GM18519 (cell line): ENCODE data around the gene TRAT1.

ENCODE experiments used
- ATAC-seq: cut with Tn5 transposase; IDR thresholded peaks from one replicate; pipeline ENCODE4 v1.9.1; 2021; ENCODE audit warnings: mild to moderate bottlenecking, moderate library complexity; ENCODE audit not compliant: unreplicated experiment, low FRiP score

Gene TRAT1

DNA sequence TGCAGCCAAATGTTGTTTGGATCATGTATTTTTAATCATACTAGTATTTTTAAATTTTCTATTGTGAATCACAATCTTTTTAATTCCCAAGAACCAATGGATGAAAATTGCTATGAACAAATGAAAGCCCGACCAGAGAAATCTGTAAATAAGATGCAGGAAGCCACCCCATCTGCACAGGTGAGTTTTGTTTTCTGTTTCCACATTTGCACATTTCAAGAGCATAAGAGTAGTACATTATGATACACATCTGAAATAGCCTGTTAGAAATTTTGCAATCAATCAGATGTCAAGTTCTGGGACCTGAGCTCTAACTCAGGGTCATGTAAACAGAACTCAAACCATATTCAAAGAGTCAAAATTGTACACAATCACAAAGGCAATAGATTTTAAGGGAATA, 26.5 kb downstream of the TRAT1 start:
- no peak for ATAC-seq

GRCh38 chr3:108861401-108861800, 38.8 kb downstream of the TRAT1 start:
- ATAC-seq, result no peak

DNA sequence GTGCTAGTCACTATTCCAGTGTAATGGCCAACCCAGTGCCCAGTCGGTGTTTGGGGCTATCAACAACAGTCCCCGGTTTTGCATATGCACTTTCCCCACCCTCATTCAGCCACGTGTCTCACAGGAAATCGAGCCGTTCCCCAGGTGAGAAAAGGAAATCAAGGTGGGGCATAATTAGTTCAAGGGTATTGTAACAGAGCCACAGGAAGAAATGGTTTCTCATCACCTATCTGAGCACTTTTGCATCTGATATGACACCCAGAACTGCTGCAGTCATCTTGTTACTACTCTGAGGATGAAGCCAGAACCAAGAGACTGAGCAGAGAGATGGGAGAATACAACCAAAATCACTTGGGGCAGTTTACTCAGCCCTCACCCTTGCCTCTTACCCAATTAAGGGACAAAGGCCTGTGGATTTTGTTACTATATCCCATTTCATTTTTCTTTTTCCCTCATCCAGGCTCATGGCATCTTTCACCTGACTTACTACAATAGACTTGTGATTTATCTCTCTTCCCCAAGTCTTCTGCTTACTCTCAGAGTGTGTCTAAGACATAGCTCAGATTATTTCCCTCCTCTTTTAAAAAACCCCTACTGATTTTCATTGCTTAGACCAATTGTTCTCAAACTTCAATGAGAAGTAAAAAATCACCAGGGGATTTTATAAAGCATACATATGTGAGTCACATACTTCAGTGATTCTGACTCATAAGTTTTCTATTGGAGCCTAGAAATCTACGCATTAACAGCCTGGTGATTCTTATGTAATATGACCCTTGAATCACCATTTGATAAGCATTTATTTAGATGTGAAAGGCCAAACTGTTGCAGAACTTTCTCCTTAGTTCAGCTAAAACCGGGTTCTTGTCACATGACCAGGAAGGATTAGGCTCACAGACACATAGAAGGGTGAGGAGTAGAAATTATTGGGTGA, 40.5 kb downstream of the TRAT1 start:
- no peak for ATAC-seq

- ATAC-seq, result no peak
Measured at GRCh38 chr3:108863799-108864135, 41.2 kb downstream of the TRAT1 start.

DNA sequence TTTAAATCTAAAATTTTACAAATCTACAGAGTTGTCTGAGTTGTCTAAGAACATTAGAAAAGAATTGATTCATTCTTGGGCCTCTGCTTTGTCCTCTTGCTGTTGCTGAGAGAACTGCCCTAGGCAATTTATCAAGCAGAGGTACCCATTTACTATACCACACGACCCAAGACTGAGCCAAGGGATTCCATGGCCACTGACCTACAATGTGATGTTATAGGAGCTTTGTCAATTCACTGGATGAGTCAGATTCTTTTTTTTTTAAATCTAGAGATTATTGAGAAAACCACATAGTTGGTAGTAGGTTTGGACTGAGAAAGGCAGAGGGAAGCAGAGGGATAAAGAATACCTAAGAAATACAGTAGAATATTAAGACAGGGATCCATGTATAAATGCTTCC, 55.3 kb downstream of the TRAT1 start:
- ATAC-seq, result no peak

DNA sequence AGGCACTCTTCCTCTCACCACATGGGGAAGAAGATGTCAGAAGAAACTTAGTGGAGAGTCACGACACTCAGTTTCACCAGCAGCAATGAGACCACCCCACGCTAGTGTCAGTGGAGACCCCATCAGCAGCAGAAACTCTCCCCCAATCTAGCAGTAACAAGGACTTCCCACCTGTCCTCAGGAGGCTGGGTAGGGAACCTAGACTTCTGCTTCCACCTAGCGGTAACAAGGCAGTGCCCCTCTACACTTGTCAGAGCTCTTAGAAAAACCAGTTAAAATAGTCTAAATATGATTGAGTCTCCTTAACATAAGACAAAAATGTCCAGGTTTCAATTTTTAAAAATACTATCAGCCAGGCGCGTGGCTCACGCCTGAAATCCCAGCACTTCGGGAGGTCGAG, 57.3 kb downstream of the TRAT1 start:
- ATAC-seq, result no peak

GRCh38 chr3:108882762-108883161, 60.2 kb downstream of the TRAT1 start:
- ATAC-seq, result no peak

DNA sequence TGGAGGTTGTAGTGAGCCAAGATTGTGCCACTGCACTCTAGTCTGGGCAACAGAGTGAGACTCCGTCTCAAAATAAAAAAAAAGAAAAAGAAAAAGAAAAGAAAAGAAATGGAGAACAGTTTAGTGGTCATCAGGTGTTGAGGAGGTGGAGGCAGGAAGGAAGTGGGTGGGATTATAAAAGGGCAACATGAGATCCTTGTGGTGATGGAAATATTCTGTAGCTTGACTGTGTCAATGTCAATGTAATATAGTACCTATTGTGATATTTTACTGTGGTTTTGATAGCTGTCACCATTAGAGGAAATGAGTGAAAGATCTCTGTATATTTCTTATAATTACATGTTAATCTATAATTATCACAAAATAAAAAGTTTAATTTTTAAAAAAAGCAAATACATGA, 60.8 kb downstream of the TRAT1 start:
- ATAC-seq, result no peak

DNA sequence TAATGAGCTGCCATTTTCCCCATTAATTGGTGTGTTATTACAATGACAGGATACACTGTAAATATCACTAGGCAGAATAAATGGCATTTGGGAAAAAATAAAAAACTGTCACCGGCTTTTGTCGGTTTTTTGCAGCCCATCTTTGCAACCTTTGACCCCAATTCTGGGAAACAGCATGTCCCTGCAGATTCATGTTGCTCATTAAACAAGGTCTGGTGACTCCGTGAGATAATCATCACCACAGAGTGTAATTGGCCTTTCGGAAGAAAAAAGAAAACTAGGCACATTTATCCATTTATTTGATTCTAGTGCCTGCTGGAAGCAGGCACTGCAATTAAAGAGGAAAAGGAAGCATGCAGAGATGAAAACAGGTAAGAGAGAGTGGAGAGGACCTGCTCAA, 64.5 kb downstream of the TRAT1 start:
- ATAC-seq, result no peak

DNA sequence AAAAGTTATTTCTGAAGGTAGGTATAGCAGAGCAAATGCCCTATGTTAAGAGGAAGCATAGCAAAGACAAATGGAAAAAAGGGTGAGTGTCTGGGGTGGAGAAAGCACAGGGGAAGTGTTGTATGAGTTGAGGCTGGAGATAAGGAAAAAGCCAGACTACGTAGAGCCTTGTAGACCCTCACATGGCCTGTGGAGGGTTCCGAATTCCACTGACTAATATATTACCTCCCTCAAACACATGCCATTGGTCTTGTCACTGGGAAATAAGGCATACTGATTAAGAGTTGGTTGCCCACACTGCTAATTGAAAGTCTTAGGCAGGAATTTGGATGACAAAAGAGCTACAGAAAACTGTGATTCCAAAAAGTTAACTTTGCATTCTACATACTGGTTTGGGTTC, 65.2 kb downstream of the TRAT1 start:
- ATAC-seq, result no peak

- ATAC-seq, result no peak
Measured at GRCh38 chr3:108891833-108892232, 69.2 kb downstream of the TRAT1 start.

DNA sequence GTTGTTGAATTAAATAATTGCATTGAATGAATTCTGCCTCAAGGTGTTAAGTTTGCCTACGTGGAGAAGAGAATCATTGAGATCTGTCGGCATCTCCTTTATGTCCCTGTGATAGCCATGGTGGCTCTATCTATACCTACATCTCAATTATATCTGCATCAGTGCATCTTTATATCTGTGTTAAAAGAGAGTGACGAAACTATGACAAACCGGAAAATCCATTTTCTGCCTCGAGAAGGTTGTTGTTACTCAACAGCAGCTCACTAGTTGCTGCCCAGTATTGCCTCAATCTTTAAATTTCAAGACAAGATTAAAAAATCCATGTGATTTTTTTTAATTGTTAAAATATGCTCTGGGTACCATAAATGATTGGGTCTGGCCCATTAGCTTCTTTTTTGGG, 72.4 kb downstream of the TRAT1 start:
- ATAC-seq, result no peak

- ATAC-seq, result no peak
Measured at GRCh38 chr3:108897883-108898282, 75.3 kb downstream of the TRAT1 start.

GRCh38 chr3:108899530-108899929, 76.9 kb downstream of the TRAT1 start:
- no peak for ATAC-seq
